AG09309 (cell line): ENCODE measurements around the gene SIK2.

Source experiments
- DNase-seq: peaks from one replicate; pipeline ENCODE4 v3.0.0-alpha.2; 2010; ENCODE audit warnings: low read depth
- H3K4me3 ChIP-seq: 2 replicates; pipeline ENCODE4 v1.5.1; 2011; ENCODE audit warnings: mild to moderate bottlenecking, low read depth, low read length, moderate library complexity; ENCODE audit not compliant: control insufficient read depth
- CTCF ChIP-seq: IDR thresholded peaks from 2 replicates; pipeline ENCODE4 v1.5.1; 2011; ENCODE audit warnings: mild to moderate bottlenecking, low read depth, low read length, inconsistent platforms; ENCODE audit not compliant: insufficient read depth, control insufficient read depth; ENCODE audit errors: missing control alignments

Gene SIK2

GRCh38 chr11:111737444-111738210, 135.4 kb downstream of the SIK2 start:
- no peak for TF ChIP-seq CTCF
- DNase-seq, result no peak
- no peak overlapping the region for H3K4me3 ChIP-seq

GRCh38 chr11:111739299-111739698, 137.1 kb downstream of the SIK2 start:
- no peak for DNase-seq
- no peak for TF ChIP-seq CTCF
- H3K4me3 ChIP-seq, result no peak overlapping the region

GRCh38 chr11:111741751-111742150, 139.5 kb downstream of the SIK2 start:
- H3K4me3 ChIP-seq, result no peak overlapping the region
- DNase-seq, result no peak
- no peak for TF ChIP-seq CTCF

- no peak overlapping the region for H3K4me3 ChIP-seq
- TF ChIP-seq CTCF, result no peak
- DNase-seq, result no peak
Observed at GRCh38 chr11:111743700-111744099, 141.5 kb downstream of the SIK2 start.

- no peak overlapping the region for H3K4me3 ChIP-seq
- no peak for TF ChIP-seq CTCF
- peak; percentile 38 for DNase-seq
Observed at GRCh38 chr11:111745719-111746504, 143.7 kb downstream of the SIK2 start.

- H3K4me3 ChIP-seq, result no peak overlapping the region
- no peak for DNase-seq
- TF ChIP-seq CTCF, result no peak
Observed at GRCh38 chr11:111748035-111748804, 146.0 kb downstream of the SIK2 start.
